Prostate gland (tissue), 2 donors: ENCODE results near the gene SLC38A8. TPM values are rescaled to one million over a fixed set of nuclear protein-coding genes. Genes with fewer than 3 reads are reported as not detected.

ENCODE experiments used
- DNase-seq: peaks from one replicate; pipeline ENCODE4 v3.0.0-alpha.2; 2019; ENCODE audit warnings: low spot score
- H3K27ac ChIP-seq, 2 donors: fragments of 200-600 bp; sonication (generic); 2 replicates each; pipeline ENCODE4 v1.5.1; 2017 to 2019
- H3K27me3 ChIP-seq: fragments of 200-600 bp; sonication (generic); replicated peaks from 2 replicates; pipeline ENCODE4 v1.5.1; 2019; ENCODE audit not compliant: insufficient read depth
- H3K36me3 ChIP-seq, 2 donors: fragments of 200-600 bp; sonication (generic); 1 replicate in 1 of 2; 2 replicates in 1 of 2; pipeline versions ENCODE4 v1.5.1 to v1.8.1; 2017 to 2019
- H3K4me1 ChIP-seq: fragments of 200-600 bp; sonication (generic); replicated peaks from 2 replicates; pipeline ENCODE4 v1.5.1; 2019
- H3K4me3 ChIP-seq, 2 donors: fragments of 200-600 bp; sonication (generic); 2 replicates each; pipeline ENCODE4 v1.5.1; 2017 to 2019
- H3K9me3 ChIP-seq: fragments of 200-600 bp; sonication (generic); 2 replicates; pipeline ENCODE4 v1.5.1; 2017
- POLR2A ChIP-seq: fragments of 450-650 bp; IDR thresholded peaks from one replicate; pipeline ENCODE4 v1.6.1; 2016; ENCODE audit warnings: antibody characterized with exemption, mild to moderate bottlenecking
- POLR2AphosphoS5 ChIP-seq: sonication (generic); formaldehyde crosslinking; IDR thresholded peaks from one replicate; pipeline ENCODE4 v1.6.1; 2017; ENCODE audit warnings: antibody characterized with exemption
- WGBS: methylation state at CpG from one replicate; pipeline ENCODE4 v1.1.5; 2018; 5-methylcytosine and 5-hydroxymethylcytosine counted together
- intact Hi-C: fragments of 100-400 bp; cut with DNase I; formaldehyde crosslinking; loops from one replicate; pipeline ENCODE4 v1.14.2; 2022
- total RNA-seq, 2 donors: library from RNA; depleted of rRNA; stranded (reverse); fragments of >200 nt; gene quantifications; one replicate each; pipeline ENCODE4 v1.1.0, GENCODE V29; 2016
- TF ChIP-seq, protein P1 (sequence below), 4 experiments: fragments of 200-600 bp in 2 of 4; fragments of 450-650 bp in 2 of 4; sonication (generic) in 2 of 4; IDR thresholded peaks; 1 replicate in 3 of 4; 2 replicates in 1 of 4; pipeline ENCODE4 v1.5.1; 2016 to 2019; ENCODE audit warnings: antibody characterized with exemption in 4 of 4, mild to moderate bottlenecking in 2 of 4, moderate library complexity in 2 of 4

The SLC38A8 gene
- total RNA-seq, 2 donors from 2014 or later: not detected

DNA sequence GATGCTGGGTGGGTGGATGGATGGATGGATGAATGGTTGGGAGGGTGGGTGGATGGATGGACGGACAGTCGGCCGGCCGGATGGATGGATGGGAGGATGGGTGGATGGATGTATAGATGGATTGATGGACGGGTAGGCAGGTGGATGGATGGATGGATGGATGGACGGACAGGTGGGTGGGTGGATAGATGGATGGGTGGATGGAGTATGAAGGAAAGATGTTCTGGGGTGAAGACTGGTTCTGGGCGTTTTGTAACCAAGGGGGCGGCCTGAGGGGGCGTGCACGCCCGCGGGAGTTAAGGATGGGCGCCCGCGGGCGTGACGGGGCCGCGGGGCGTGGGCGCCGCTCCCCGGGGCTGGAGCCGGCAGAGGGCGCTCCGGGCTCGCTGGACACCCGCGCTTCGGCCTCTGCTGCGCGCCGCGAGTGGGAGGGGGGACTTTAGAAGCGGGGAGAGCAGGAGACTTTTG lies 74.7 kb downstream of the SLC38A8 start, which contains the start of gene NECAB2:
Gene NECAB2, plus strand, starts transcription at position 407 of the 468 bp plus-strand sequence. CDS start 405 bp downstream, outside the sequence.
- Histone ChIP-seq H3K27ac (no peak within 1 kb of the TSS), H3K36me3 (no peaks in the 10 kb centered on the region), H3K27me3 (no peaks in the 10 kb centered on the region), H3K4me1 (no peaks in the 10 kb centered on the region), H3K4me3 (peak within 1 kb of the TSS; percentile 29 to 31), H3K9me3 (no peaks in the 10 kb centered on the region)
- DNase-seq: no peak
- 11% methylated on average over 34 of the region's 35 CpGs for WGBS
- intact Hi-C loops: loop anchor here (5.0 to 10.0 kb wide), 3 partner anchors 94 to 517 kb away; no protein-coding TSS in a partner anchor
- TF ChIP-seq, protein P1, sequence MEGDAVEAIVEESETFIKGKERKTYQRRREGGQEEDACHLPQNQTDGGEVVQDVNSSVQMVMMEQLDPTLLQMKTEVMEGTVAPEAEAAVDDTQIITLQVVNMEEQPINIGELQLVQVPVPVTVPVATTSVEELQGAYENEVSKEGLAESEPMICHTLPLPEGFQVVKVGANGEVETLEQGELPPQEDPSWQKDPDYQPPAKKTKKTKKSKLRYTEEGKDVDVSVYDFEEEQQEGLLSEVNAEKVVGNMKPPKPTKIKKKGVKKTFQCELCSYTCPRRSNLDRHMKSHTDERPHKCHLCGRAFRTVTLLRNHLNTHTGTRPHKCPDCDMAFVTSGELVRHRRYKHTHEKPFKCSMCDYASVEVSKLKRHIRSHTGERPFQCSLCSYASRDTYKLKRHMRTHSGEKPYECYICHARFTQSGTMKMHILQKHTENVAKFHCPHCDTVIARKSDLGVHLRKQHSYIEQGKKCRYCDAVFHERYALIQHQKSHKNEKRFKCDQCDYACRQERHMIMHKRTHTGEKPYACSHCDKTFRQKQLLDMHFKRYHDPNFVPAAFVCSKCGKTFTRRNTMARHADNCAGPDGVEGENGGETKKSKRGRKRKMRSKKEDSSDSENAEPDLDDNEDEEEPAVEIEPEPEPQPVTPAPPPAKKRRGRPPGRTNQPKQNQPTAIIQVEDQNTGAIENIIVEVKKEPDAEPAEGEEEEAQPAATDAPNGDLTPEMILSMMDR (IDR thresholded peaks at IDR 0.05): peak; percentile 24 to 67 (median 56)
- no peak for TF ChIP-seq POLR2AphosphoS5

GRCh38 chr16:83967091-83967490 lies 75.5 kb downstream of the SLC38A8 start:
- H3K4me3 ChIP-seq: no peak overlapping the region
- intact Hi-C loops: loop anchor here (5.0 to 10.0 kb wide), 3 partner anchors 95 to 518 kb away; no protein-coding TSS in a partner anchor
- no peak for TF ChIP-seq POLR2AphosphoS5
- no peak for TF ChIP-seq POLR2A
- TF ChIP-seq, protein P1 (IDR thresholded peaks at IDR 0.05): no peak
- H3K36me3 ChIP-seq: no peaks in the 10 kb centered on the region
- H3K27ac ChIP-seq: no peak overlapping the region
- WGBS: 69% methylated on average over 2 of the region's 2 CpGs
- no peaks in the 10 kb centered on the region for H3K4me1 ChIP-seq
- DNase-seq: no peak
- no peaks in the 10 kb centered on the region for H3K9me3 ChIP-seq
- no peaks in the 10 kb centered on the region for H3K27me3 ChIP-seq

GRCh38 chr16:83966153-83966696 lies 76.4 kb downstream of the SLC38A8 start:
- TF ChIP-seq POLR2AphosphoS5 (no peak), POLR2A (no peak)
- TF ChIP-seq, protein P1 (IDR thresholded peaks at IDR 0.05): no peak
- Histone ChIP-seq H3K4me1 (no peaks in the 10 kb centered on the region), H3K9me3 (no peaks in the 10 kb centered on the region), H3K36me3 (no peaks in the 10 kb centered on the region), H3K4me3 (no peak overlapping the region), H3K27me3 (no peaks in the 10 kb centered on the region), H3K27ac (no peak overlapping the region)
- intact Hi-C loops: loop anchor here (5.0 to 10.0 kb wide), 3 partner anchors 96 to 519 kb away; no protein-coding TSS in a partner anchor
- 94% methylated on average over 10 of the region's 13 CpGs for WGBS
- no peak for DNase-seq

- no peaks in the 10 kb centered on the region for H3K9me3 ChIP-seq
- WGBS: 95% methylated on average over 27 of the region's 36 CpGs
- DNase-seq: no peak
- H3K4me1 ChIP-seq: no peaks in the 10 kb centered on the region
- no peaks in the 10 kb centered on the region for H3K36me3 ChIP-seq
- no peak overlapping the region for H3K4me3 ChIP-seq
- TF ChIP-seq, protein P1 (IDR thresholded peaks at IDR 0.05): no peak
- TF ChIP-seq POLR2AphosphoS5 (no peak), POLR2A (no peak)
- no peak overlapping the region for H3K27ac ChIP-seq
- intact Hi-C loops: loop anchor here (5.0 to 10.0 kb wide), 3 partner anchors 97 to 519 kb away; no protein-coding TSS in a partner anchor
- no peaks in the 10 kb centered on the region for H3K27me3 ChIP-seq
Measured at GRCh38 chr16:83965444-83966152, 77.0 kb downstream of the SLC38A8 start.
